Esophagus squamous epithelium (tissue), 5 donors: ENCODE measurements around the gene KCTD17. TPM values are rescaled to one million over a fixed set of nuclear protein-coding genes. Genes with fewer than 3 reads are reported as not detected.

Source experiments
- DNase-seq: peaks from one replicate; lab custom pipeline; 2025; lab: John Stamatoyannopoulos, UW
- H3K27ac ChIP-seq, 4 donors: fragments of 200-600 bp; sonication (generic); one replicate each; pipeline ENCODE4 v1.5.1; 2016 to 2019; ENCODE audit warnings: mild to moderate bottlenecking in 1 of 4
- H3K27me3 ChIP-seq, 4 donors: fragments of 200-600 bp; sonication (generic); 1 replicate in 3 of 4; 2 replicates in 1 of 4; pipeline versions ENCODE4 v1.5.1 to v1.6.0; 2017 to 2021; ENCODE audit warnings: antibody characterized with exemption in 1 of 4
- H3K36me3 ChIP-seq, 3 donors: fragments of 200-600 bp; sonication (generic); one replicate each; pipeline ENCODE4 v1.5.1; 2016 to 2019
- H3K4me1 ChIP-seq, 3 donors: fragments of 200-600 bp; sonication (generic); one replicate each; pipeline ENCODE4 v1.5.1; 2017 to 2019
- H3K4me3 ChIP-seq, 4 donors: fragments of 200-600 bp; sonication (generic); 1 replicate in 3 of 4; 2 replicates in 1 of 4; pipeline ENCODE4 v1.5.1; 2016 to 2019; ENCODE audit warnings: mild to moderate bottlenecking in 2 of 4, moderate library complexity in 1 of 4
- H3K9me3 ChIP-seq, 3 donors: fragments of 200-600 bp; sonication (generic); one replicate each; pipeline ENCODE4 v1.5.1; 2016 to 2019
- POLR2A ChIP-seq, 4 donors: fragments of 450-650 bp; IDR thresholded peaks; one replicate each; pipeline ENCODE4 v1.6.1; 2017; ENCODE audit warnings: antibody characterized with exemption in 4 of 4, mild to moderate bottlenecking in 4 of 4, moderate library complexity in 3 of 4
- WGBS, 2 donors: methylation state at CpG; one replicate each; pipeline ENCODE4 v1.1.5; 2018; 5-methylcytosine and 5-hydroxymethylcytosine counted together
- intact Hi-C: fragments of 100-400 bp; cut with DNase I; formaldehyde crosslinking; loops from one replicate; pipeline ENCODE4 v1.15.0; 2022
- total RNA-seq, 4 donors: library from RNA; depleted of rRNA; stranded (reverse); fragments of >200 nt; gene quantifications; one replicate each; pipeline ENCODE4 v1.1.0, GENCODE V29; 2016
- TF ChIP-seq, protein P1 (sequence below), 6 experiments: fragments of 450-650 bp in 4 of 6; fragments of 200-600 bp in 2 of 6; sonication (generic) in 2 of 6; IDR thresholded peaks; one replicate each; pipeline ENCODE4 v1.5.1; 2016 to 2019; ENCODE audit warnings: antibody characterized with exemption in 6 of 6, mild to moderate bottlenecking in 4 of 6, moderate library complexity in 4 of 6
- donor health status: DM: yes; HTN: yes; CAD: no.

The KCTD17 gene
- total RNA-seq, 4 donors from 2014 or later = 1.1 to 10.7 (median 6.5) TPM

DNA sequence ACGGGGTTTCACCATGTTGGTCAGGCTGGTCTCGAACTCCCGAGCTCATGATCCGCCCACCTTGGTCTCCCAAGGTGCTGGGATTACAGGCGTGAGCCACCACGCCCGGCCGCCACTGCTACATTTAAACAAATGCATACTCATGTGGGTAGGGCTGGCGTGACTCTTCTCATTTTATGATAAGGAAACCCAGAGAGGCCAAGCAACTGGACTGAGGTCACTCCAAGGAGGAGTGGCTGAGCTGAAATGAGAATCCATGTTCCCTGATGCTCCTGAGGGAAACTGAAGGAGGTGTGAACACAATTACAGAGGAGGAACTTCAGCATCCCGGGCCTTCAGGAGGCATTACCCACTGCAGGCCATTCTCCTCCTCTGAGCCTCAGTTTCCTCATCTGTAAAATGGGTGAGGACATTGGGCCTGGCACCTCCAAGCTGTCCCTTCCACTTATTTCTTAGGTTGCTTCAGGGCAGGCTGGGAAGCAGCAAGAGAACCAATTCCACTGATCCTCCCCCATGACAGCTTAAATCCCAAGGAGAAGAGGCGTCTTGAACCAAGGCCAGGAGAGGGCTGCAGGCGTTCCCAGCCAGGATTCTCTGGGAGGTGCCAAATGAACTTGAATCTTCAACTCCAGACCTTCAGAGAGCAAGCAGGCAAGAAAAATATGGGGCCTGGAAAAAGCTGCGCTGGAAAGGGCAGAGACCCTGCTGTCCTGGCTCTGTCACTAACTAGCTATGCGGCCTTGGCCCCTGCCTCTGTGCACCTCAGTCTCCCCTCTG is 35.2 kb upstream of the KCTD17 start:
- peaks cover 34 to 86% (median 48%) of the 10 kb centered on the region in 3 donors for H3K4me1 ChIP-seq
- no peak for DNase-seq
- H3K36me3 ChIP-seq = peaks cover 0 to 23% (median 0%) of the 10 kb centered on the region in 3 donors
- 79 to 91% methylated on average over 9 to 14 of the region's 14 CpGs for WGBS, 2 donors
- H3K4me3 ChIP-seq = no peak overlapping the region
- peak overlapping the region in 3 of 4 donors; percentile 33 to 96 (median 42) for H3K27ac ChIP-seq
- intact Hi-C loops = no loop called here
- no peak for TF ChIP-seq POLR2A (IDR thresholded peaks at IDR 0.05)
- TF ChIP-seq, protein P1, sequence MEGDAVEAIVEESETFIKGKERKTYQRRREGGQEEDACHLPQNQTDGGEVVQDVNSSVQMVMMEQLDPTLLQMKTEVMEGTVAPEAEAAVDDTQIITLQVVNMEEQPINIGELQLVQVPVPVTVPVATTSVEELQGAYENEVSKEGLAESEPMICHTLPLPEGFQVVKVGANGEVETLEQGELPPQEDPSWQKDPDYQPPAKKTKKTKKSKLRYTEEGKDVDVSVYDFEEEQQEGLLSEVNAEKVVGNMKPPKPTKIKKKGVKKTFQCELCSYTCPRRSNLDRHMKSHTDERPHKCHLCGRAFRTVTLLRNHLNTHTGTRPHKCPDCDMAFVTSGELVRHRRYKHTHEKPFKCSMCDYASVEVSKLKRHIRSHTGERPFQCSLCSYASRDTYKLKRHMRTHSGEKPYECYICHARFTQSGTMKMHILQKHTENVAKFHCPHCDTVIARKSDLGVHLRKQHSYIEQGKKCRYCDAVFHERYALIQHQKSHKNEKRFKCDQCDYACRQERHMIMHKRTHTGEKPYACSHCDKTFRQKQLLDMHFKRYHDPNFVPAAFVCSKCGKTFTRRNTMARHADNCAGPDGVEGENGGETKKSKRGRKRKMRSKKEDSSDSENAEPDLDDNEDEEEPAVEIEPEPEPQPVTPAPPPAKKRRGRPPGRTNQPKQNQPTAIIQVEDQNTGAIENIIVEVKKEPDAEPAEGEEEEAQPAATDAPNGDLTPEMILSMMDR (IDR thresholded peaks at IDR 0.05) = no peak
- H3K27me3 ChIP-seq = no peaks in the 10 kb centered on the region
- no peaks in the 10 kb centered on the region for H3K9me3 ChIP-seq

DNA sequence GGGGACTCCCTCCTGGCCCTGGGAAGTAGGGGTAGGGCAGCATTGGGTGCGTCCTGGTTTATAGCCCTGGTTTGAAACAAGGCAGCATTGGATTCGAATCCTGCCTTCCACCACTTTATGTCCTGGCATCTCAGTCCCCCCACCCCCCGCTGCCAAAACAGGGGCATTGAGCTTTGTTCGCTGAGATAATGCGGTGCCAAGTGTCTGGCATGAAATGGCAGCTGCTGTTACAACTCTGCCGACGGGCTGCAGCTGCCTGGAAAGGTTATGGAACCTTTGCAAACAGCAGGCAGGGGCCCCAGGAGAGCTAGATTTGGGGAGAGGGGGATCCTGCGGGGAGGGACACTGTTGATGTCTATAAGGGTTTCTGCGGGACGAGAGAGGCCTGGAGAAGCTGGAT is 34.2 kb upstream of the KCTD17 start:
- 78 to 86% methylated on average over 5 to 6 of the region's 10 CpGs for WGBS, 2 donors
- no peak for DNase-seq
- intact Hi-C loops = no loop called here
- Histone ChIP-seq H3K4me1 (peaks cover 35 to 87% (median 48%) of the 10 kb centered on the region in 3 donors), H3K9me3 (no peaks in the 10 kb centered on the region), H3K4me3 (peak overlapping the region in 1 of 4 donors; percentile 97), H3K36me3 (peaks cover 0 to 23% (median 0%) of the 10 kb centered on the region in 3 donors), H3K27me3 (no peaks in the 10 kb centered on the region), H3K27ac (peak overlapping the region in 3 of 4 donors; percentile 33 to 96 (median 42))
- TF ChIP-seq POLR2A (IDR thresholded peaks at IDR 0.05) = no peak
- TF ChIP-seq, protein P1 (IDR thresholded peaks at IDR 0.05) = no peak

DNA sequence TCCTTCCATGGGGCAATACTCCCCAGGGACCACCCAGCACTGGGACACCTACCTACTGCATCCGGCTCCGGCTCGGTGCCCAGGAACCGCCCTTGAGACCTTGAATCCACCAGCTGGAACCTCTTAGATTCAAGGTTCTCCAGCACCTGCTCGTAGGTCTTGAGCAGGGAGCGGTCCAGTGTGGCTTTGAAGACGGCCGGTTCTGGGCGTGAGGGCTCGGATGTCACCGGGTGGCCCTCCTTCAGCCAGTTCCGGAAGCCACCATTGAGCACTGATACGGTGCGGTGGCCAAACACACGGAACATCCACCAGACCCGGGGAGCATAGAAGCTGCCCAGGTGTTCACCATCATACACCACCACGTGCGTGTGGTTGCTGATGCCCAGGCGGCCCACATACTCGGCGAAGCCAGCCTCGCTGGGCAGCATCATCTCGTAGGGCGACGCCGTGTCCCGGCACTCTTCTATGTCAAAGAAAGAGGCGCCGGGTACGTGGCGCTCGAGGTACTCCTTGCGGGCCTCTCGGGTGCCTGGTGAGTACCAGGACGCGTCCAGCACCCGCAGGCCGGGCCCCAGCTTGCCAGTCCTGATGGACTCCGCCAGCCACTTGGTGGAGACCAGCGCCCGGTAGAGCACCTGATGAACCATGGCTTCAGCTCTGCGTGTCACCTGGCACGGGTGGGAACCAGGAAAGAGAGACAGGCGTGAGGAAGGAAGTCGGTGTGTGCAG is 33.3 kb upstream of the KCTD17 start:
- intact Hi-C loops = no loop called here
- Histone ChIP-seq H3K4me3 (peak overlapping the region; percentile 79 to 97 (median 92)), H3K9me3 (no peaks in the 10 kb centered on the region), H3K27ac (peak overlapping the region; percentile 92 to 99 (median 96)), H3K4me1 (peaks cover 35 to 84% (median 46%) of the 10 kb centered on the region in 3 donors), H3K36me3 (peaks cover 0 to 23% (median 0%) of the 10 kb centered on the region in 3 donors), H3K27me3 (no peaks in the 10 kb centered on the region)
- no peak for DNase-seq
- no peak for TF ChIP-seq POLR2A (IDR thresholded peaks at IDR 0.05)
- TF ChIP-seq, protein P1 (IDR thresholded peaks at IDR 0.05) = no peak
- 87 to 100% methylated on average over 5 to 20 of the region's 45 CpGs for WGBS, 2 donors

DNA sequence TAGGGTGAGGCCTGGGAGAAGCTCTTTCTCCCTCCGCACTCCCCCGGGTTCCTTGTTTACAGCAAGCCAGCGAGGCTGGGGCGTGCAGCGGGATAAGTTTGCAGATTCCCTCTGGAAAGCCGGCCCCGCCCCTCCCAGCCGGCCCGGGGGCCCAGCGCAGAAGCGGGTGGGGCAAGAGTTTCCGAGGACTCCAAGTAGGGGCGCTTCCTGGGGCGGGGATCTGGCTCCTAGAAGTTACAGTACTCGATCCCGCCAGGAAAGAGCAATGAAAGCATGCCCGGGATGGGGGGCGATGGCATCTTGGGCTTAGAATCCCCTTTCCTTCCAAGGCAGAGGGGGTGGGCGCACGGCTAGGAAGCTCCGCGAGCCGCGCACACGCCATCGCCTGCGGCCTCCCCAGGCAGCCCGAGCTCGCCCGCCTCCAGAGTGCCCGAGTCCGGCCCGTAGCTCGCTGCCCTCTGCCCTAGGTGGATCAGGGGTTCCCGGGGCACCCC is 32.7 kb upstream of the KCTD17 start:
- Histone ChIP-seq H3K4me3 (peak overlapping the region; percentile 79 to 97 (median 92)), H3K9me3 (no peaks in the 10 kb centered on the region), H3K27ac (peak overlapping the region; percentile 92 to 99 (median 96)), H3K27me3 (no peaks in the 10 kb centered on the region), H3K4me1 (peaks cover 35 to 80% (median 46%) of the 10 kb centered on the region in 3 donors), H3K36me3 (peaks cover 0 to 28% (median 0%) of the 10 kb centered on the region in 3 donors)
- TF ChIP-seq POLR2A (IDR thresholded peaks at IDR 0.05) = no peak
- TF ChIP-seq, protein P1 (IDR thresholded peaks at IDR 0.05) = no peak
- 0% methylated on average over 14 of the region's 35 CpGs; no CpG with 5 or more reads in 1 of the 2 donors for WGBS, 2 donors
- intact Hi-C loops = no loop called here
- no peak for DNase-seq
